Globus pallidus (tissue), 1 donor: ENCODE data around the gene BTD.
"Not testable (repeated sequence)": the region's sequence is repeated elsewhere in the genome, so short reads cannot be mapped to it uniquely, and the experiment has no call there.

Experiments
- DNase-seq: peaks from one replicate; pipeline ENCODE4 v3.0.0-alpha.2; 2015; ENCODE audit warnings: low spot score

BTD gene

GRCh38 chr3:15601399-15602145, at the start of gene BTD, which contains the start of gene HACL1:
BTD (plus strand) TSS chr3:15601745; CDS start chr3:15635440, 33,695 bp downstream.
HACL1 (minus strand) TSS chr3:15601569; CDS start chr3:15601463, 106 bp downstream.
- peak; percentile 99 for DNase-seq

- DNase-seq = no peak
Measured at GRCh38 chr3:15551902-15552301, 49.6 kb upstream of the BTD start.

- DNase-seq = no peak
Measured at GRCh38 chr3:15553749-15554148, 47.8 kb upstream of the BTD start.

- DNase-seq = peak; percentile 59
Measured at GRCh38 chr3:15556512-15556911, 45.0 kb upstream of the BTD start.

GRCh38 chr3:15557511-15557946, 44.0 kb upstream of the BTD start:
- peak; percentile 41 for DNase-seq

- DNase-seq = no peak
Measured at GRCh38 chr3:15558581-15558980, 43.0 kb upstream of the BTD start.

- DNase-seq = no peak
Measured at GRCh38 chr3:15562560-15562959, 39.0 kb upstream of the BTD start.

GRCh38 chr3:15563190-15563589, 38.4 kb upstream of the BTD start:
- DNase-seq = no peak

- no peak for DNase-seq
Measured at GRCh38 chr3:15572138-15572537, 29.4 kb upstream of the BTD start.

- no peak for DNase-seq
Measured at GRCh38 chr3:15575446-15575845, 26.1 kb upstream of the BTD start.

GRCh38 chr3:15576475-15576874, 25.1 kb upstream of the BTD start:
- no peak for DNase-seq

- DNase-seq = no peak
Measured at GRCh38 chr3:15578289-15578867, 23.2 kb upstream of the BTD start.

GRCh38 chr3:15579051-15579450, 22.5 kb upstream of the BTD start:
- no peak for DNase-seq

GRCh38 chr3:15581471-15582394, 19.8 kb upstream of the BTD start:
- DNase-seq = no peak

- no peak for DNase-seq
Measured at GRCh38 chr3:15585111-15585845, 16.3 kb upstream of the BTD start.

GRCh38 chr3:15591242-15591641, 10.3 kb upstream of the BTD start:
- no peak for DNase-seq

GRCh38 chr3:15591928-15592327, 9.6 kb upstream of the BTD start:
- DNase-seq = no peak

GRCh38 chr3:15592968-15593367, 8.6 kb upstream of the BTD start:
- no peak for DNase-seq

GRCh38 chr3:15595955-15596354, 5.6 kb upstream of the BTD start:
- no peak for DNase-seq

- no peak for DNase-seq
Measured at GRCh38 chr3:15601046-15601398, 523 bp upstream of the BTD start.

GRCh38 chr3:15602146-15602536, 596 bp downstream of the BTD start:
- no peak for DNase-seq

- DNase-seq = not testable (repeated sequence)
Measured at GRCh38 chr3:15602816-15603215, 1.3 kb downstream of the BTD start.
